ENCODE measurements around the gene RAET1G. TPM values are rescaled to one million over a fixed set of nuclear protein-coding genes. Genes with fewer than 3 reads are reported as not detected.
"Not testable (repeated sequence)": the region's sequence is repeated elsewhere in the genome, so short reads cannot be mapped to it uniquely, and the experiment has no call there.

Gene RAET1G
- total RNA-seq, 1 donor from 2014 or later, result 0.73 TPM

DNA sequence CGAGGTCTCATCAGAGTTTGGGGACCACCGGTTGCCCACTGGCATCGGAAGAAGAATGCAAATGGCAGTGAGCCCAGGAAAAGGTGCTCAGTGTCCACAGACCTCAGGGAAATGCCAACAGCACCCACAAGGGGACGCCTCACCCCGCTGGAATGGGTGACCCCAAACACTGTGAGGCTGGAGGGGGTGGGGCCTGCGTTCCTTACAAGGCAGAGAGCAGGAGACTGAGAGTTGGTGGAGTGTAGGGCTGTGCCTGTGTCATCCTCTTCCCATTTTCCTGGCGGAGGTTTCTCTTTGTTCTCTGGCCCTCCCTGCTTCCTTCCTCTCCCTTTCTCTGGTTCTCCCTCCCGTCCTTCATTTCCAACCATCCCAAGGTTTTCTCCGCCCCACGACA, 31.0 kb upstream of the RAET1G start:
- not testable (repeated sequence) for H3K4me1 Mint-ChIP-seq (ENCODE audit: unreplicated experiment); H3K4me3 Mint-ChIP-seq (ENCODE audit: unreplicated experiment); H3K36me3 Mint-ChIP-seq (ENCODE audit: unreplicated experiment); DNase-seq (ENCODE audit: extremely low spot score, unreplicated experiment); H3K9me3 Mint-ChIP-seq (ENCODE audit: unreplicated experiment); H3K27ac Mint-ChIP-seq (ENCODE audit: unreplicated experiment)
- peaks cover 77% of the 10 kb centered on the region for H3K27me3 Mint-ChIP-seq (ENCODE audit: unreplicated experiment)

DNA sequence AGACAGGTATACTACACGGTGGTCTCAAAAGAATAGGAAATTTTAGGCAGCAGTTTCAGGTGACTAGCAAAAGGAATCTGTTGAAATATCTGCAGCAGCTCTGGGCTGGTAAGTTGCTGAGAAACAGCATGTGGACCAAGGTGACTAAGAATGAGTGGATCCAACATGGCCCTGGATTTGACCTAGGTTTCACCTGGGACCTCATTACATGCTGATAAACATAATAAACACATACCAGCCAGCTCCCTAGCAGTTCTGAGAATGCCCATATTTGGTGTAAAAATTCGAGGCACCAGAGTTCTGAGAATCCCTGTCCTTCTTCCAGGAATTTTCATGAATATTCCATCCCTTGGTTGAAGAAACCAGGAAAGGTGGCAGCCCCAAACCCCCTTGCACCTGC, 30.5 kb upstream of the RAET1G start:
- H3K4me1 Mint-ChIP-seq (ENCODE audit: unreplicated experiment); H3K27ac Mint-ChIP-seq (ENCODE audit: unreplicated experiment); H3K36me3 Mint-ChIP-seq (ENCODE audit: unreplicated experiment); DNase-seq (ENCODE audit: extremely low spot score, unreplicated experiment); H3K9me3 Mint-ChIP-seq (ENCODE audit: unreplicated experiment); H3K4me3 Mint-ChIP-seq (ENCODE audit: unreplicated experiment): not testable (repeated sequence)
- H3K27me3 Mint-ChIP-seq (ENCODE audit: unreplicated experiment), result peaks cover 76% of the 10 kb centered on the region

DNA sequence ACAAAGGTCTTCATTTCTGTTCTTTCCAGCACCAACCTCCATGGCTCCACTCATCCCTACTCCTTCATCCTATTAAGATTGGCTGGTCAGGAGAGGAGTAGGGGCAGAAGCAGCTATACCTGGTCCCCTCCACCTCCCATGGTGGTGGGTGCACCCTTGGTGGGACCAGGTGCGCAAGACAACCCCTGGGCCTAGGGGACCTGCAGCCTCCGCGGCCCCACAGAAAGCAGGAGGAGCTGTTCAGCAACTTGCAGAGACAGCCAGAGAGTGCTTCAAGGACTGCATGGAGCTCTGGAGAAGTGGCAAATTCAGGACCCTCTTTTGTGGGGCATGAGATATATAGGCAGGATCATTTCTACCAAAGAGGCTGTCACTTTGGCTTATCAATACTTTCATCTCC, 28.7 kb upstream of the RAET1G start:
- TF ChIP-seq, protein P1, sequence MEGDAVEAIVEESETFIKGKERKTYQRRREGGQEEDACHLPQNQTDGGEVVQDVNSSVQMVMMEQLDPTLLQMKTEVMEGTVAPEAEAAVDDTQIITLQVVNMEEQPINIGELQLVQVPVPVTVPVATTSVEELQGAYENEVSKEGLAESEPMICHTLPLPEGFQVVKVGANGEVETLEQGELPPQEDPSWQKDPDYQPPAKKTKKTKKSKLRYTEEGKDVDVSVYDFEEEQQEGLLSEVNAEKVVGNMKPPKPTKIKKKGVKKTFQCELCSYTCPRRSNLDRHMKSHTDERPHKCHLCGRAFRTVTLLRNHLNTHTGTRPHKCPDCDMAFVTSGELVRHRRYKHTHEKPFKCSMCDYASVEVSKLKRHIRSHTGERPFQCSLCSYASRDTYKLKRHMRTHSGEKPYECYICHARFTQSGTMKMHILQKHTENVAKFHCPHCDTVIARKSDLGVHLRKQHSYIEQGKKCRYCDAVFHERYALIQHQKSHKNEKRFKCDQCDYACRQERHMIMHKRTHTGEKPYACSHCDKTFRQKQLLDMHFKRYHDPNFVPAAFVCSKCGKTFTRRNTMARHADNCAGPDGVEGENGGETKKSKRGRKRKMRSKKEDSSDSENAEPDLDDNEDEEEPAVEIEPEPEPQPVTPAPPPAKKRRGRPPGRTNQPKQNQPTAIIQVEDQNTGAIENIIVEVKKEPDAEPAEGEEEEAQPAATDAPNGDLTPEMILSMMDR (IDR thresholded peaks at IDR 0.05), result no peak
- H3K27me3 Mint-ChIP-seq (ENCODE audit: unreplicated experiment), result peaks cover 64% of the 10 kb centered on the region

DNA sequence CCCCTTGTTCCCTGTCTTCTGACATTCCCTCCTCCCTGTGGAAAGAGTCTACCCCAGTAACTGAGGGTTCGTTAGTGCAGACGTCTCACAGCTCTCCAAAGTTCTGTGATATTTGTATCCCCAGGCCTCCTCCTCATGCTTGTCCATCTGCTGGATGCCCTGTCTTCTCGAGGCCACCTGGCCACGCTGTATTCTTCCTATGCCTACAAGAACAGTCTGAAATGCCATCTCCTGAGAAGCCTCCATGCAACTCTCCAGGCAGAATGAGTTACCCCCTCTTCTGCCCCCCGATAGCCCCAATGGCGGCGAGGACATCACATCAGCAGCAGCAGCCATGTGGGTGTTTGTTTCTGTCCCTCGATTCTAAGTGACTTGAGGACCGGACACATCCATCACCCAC, 28.2 kb upstream of the RAET1G start:
- DNase-seq (ENCODE audit: extremely low spot score, unreplicated experiment), result no peak
- Mint-ChIP-seq H3K4me1 (ENCODE audit: unreplicated experiment) (peaks cover 9% of the 10 kb centered on the region), H3K4me3 (ENCODE audit: unreplicated experiment) (no peak overlapping the region), H3K27ac (ENCODE audit: unreplicated experiment) (no peak overlapping the region), H3K9me3 (ENCODE audit: unreplicated experiment) (no peaks in the 10 kb centered on the region), H3K36me3 (ENCODE audit: unreplicated experiment) (peaks cover 2% of the 10 kb centered on the region), H3K27me3 (ENCODE audit: unreplicated experiment) (peaks cover 61% of the 10 kb centered on the region)
- TF ChIP-seq, protein P1 (IDR thresholded peaks at IDR 0.05), result no peak

More for the DNA sequence above, 28.7 kb upstream of the RAET1G start:
- peaks cover 9% of the 10 kb centered on the region for H3K4me1 Mint-ChIP-seq (ENCODE audit: unreplicated experiment)
- no peak for DNase-seq (ENCODE audit: extremely low spot score, unreplicated experiment)
- no peaks in the 10 kb centered on the region for H3K9me3 Mint-ChIP-seq (ENCODE audit: unreplicated experiment)
- peaks cover 2% of the 10 kb centered on the region for H3K36me3 Mint-ChIP-seq (ENCODE audit: unreplicated experiment)
- H3K27ac Mint-ChIP-seq (ENCODE audit: unreplicated experiment), result no peak overlapping the region
- H3K4me3 Mint-ChIP-seq (ENCODE audit: unreplicated experiment), result no peak overlapping the region

DNA sequence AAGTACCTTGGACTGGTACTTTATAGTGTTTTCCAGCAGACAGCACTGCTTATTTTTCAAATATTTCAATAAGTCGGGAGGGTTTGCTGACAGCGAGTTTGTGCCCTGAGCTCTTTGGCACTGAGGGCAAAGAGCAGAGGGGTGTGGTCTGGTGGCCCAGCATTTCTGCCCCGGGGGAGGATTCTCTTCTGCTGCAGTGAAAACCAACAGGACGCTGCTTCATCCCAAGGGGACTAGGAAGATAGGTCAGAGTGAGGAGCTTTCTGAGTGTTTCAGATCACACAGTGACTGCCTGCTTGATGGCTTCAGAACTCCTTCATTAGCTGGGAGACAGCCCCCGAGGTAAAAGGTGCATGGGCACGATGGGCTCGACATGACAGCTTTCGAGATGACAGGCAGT, 27.5 kb upstream of the RAET1G start:
- Mint-ChIP-seq H3K36me3 (ENCODE audit: unreplicated experiment) (peaks cover 2% of the 10 kb centered on the region), H3K27me3 (ENCODE audit: unreplicated experiment) (peaks cover 54% of the 10 kb centered on the region)

DNA sequence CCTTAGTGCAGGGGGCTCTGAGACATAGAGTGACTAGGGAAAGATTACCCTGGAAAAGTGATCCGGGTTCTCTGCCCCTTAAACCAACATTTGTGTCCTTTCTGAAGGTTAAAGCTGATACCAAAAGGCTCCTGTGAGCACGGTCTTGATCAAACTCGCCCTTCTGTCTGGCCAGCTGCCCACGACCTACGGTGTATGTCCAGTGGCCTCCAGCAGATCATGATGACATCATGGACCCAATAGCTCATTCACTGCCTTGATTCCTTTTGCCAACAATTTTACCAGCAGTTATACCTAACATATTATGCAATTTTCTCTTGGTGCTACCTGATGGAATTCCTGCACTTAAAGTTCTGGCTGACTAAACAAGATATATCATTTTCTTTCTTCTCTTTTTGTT, 25.7 kb upstream of the RAET1G start:
- Mint-ChIP-seq H3K27ac (ENCODE audit: unreplicated experiment) (no peak overlapping the region), H3K36me3 (ENCODE audit: unreplicated experiment) (peaks cover 2% of the 10 kb centered on the region), H3K4me3 (ENCODE audit: unreplicated experiment) (no peak overlapping the region), H3K4me1 (ENCODE audit: unreplicated experiment) (peaks cover 5% of the 10 kb centered on the region), H3K9me3 (ENCODE audit: unreplicated experiment) (no peaks in the 10 kb centered on the region), H3K27me3 (ENCODE audit: unreplicated experiment) (peaks cover 46% of the 10 kb centered on the region)
- TF ChIP-seq, protein P1 (IDR thresholded peaks at IDR 0.05), result no peak
- DNase-seq (ENCODE audit: extremely low spot score, unreplicated experiment), result no peak

More for the DNA sequence above, 27.5 kb upstream of the RAET1G start:
- TF ChIP-seq, protein P1 (IDR thresholded peaks at IDR 0.05), result no peak
- Mint-ChIP-seq H3K9me3 (ENCODE audit: unreplicated experiment) (no peaks in the 10 kb centered on the region), H3K27ac (ENCODE audit: unreplicated experiment) (no peak overlapping the region), H3K4me3 (ENCODE audit: unreplicated experiment) (no peak overlapping the region), H3K4me1 (ENCODE audit: unreplicated experiment) (peaks cover 9% of the 10 kb centered on the region)
- DNase-seq (ENCODE audit: extremely low spot score, unreplicated experiment), result no peak
